Measurements from ENCODE around the gene OPRM1. TPM values are rescaled to one million over a fixed set of nuclear protein-coding genes. Genes with fewer than 3 reads are reported as not detected.

Gene OPRM1
- total RNA-seq, 1 experiment from 2014 or later = not detected

GRCh38 chr6:154222716-154223115, 183.7 kb downstream of the OPRM1 start:
- ChIA-PET POLR2A (no interaction called here), RAD21 (ENCODE audit: low non-redundant PET in 1 of 2, low total read pairs in 2 of 2, uncharacterized antibody in 2 of 2, unreplicated experiment in 2 of 2) (no interaction called here), CTCF (no interaction called here)
- H3K4me1 ChIP-seq (ENCODE audit: control insufficient read depth in 1 of 2, insufficient read depth in 2 of 2, low read length in 2 of 2) = no peaks in the 10 kb centered on the region
- H2AFZ ChIP-seq (ENCODE audit: low read depth, low read length, poor library complexity, severe bottlenecking) = no peak overlapping the region
- no peaks in the 10 kb centered on the region for H3K79me2 ChIP-seq (ENCODE audit: insufficient read depth, low read length)
- no peak overlapping the region for H3K9ac ChIP-seq (ENCODE audit: low read length)
- DNase-seq (ENCODE audit: low read depth, low spot score) (no peak), ATAC-seq (no peak)
- intact Hi-C loops (cut with micrococcal nuclease) = no loop called here
- H3K27me3 ChIP-seq (ENCODE audit: insufficient read depth, low read length) = no peaks in the 10 kb centered on the region
- TF ChIP-seq YY1 (IDR thresholded peaks at IDR 0.05; ENCODE audit: extremely low read depth, insufficient replicate concordance, low read depth, low read length) (no peak), SIN3A (IDR thresholded peaks at IDR 0.05; ENCODE audit: low read depth) (no peak), CBX3 (IDR thresholded peaks at IDR 0.05; ENCODE audit: low read depth) (no peak), EZH2 (IDR thresholded peaks at IDR 0.05) (no peak), ELF1 (IDR thresholded peaks at IDR 0.05; ENCODE audit: borderline replicate concordance, low read depth) (no peak), ZNF274 (IDR thresholded peaks at IDR 0.05; ENCODE audit: low read depth, low read length) (no peak), EZH2phosphoT487 (IDR thresholded peaks at IDR 0.05; ENCODE audit: borderline replicate concordance) (no peak), ZFX (IDR thresholded peaks at IDR 0.05) (no peak), POLR2A (IDR thresholded peaks at IDR 0.05; ENCODE audit: borderline replicate concordance, extremely low read depth, insufficient read depth, insufficient read length) (no peak), ZBTB33 (IDR thresholded peaks at IDR 0.05; ENCODE audit: extremely low read depth, insufficient replicate concordance, low read length) (no peak), POLR2AphosphoS5 (IDR thresholded peaks at IDR 0.05; ENCODE audit: low read depth, low read length) (no peak), CEBPB (IDR thresholded peaks at IDR 0.05; ENCODE audit: low read depth) (no peak)
- TF ChIP-seq, protein P1, sequence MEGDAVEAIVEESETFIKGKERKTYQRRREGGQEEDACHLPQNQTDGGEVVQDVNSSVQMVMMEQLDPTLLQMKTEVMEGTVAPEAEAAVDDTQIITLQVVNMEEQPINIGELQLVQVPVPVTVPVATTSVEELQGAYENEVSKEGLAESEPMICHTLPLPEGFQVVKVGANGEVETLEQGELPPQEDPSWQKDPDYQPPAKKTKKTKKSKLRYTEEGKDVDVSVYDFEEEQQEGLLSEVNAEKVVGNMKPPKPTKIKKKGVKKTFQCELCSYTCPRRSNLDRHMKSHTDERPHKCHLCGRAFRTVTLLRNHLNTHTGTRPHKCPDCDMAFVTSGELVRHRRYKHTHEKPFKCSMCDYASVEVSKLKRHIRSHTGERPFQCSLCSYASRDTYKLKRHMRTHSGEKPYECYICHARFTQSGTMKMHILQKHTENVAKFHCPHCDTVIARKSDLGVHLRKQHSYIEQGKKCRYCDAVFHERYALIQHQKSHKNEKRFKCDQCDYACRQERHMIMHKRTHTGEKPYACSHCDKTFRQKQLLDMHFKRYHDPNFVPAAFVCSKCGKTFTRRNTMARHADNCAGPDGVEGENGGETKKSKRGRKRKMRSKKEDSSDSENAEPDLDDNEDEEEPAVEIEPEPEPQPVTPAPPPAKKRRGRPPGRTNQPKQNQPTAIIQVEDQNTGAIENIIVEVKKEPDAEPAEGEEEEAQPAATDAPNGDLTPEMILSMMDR (IDR thresholded peaks at IDR 0.05 in 2 of 3, conservative IDR thresholded peaks at IDR 0.05 in 1 of 3; ENCODE audit: borderline replicate concordance in 1 of 3, insufficient read depth in 1 of 3, low read depth in 2 of 3, low read length in 2 of 3) = no peak
- H3K27ac ChIP-seq (ENCODE audit: low read depth, low read length) = no peak overlapping the region
- H3K9me2 ChIP-seq (ENCODE audit: insufficient read depth) = no peaks in the 10 kb centered on the region
- no peak overlapping the region for H3K4me3 ChIP-seq (replicated peaks in 1 of 2; ENCODE audit: low read depth in 1 of 2, low read length in 2 of 2)
- H3K36me3 ChIP-seq (ENCODE audit: control insufficient read depth in 1 of 2, insufficient read depth in 2 of 2, low read length in 2 of 2) = no peaks in the 10 kb centered on the region
- no peaks in the 10 kb centered on the region for H4K20me1 ChIP-seq (ENCODE audit: insufficient read depth)
- no TSS peak for BruUV-seq (replicated peaks)
- H3K9me3 ChIP-seq (ENCODE audit: control insufficient read depth in 1 of 2, insufficient read depth in 1 of 2, low read depth in 1 of 2, low read length in 2 of 2) = no peaks in the 10 kb centered on the region
- H3K4me2 ChIP-seq (ENCODE audit: low read length) = no peak overlapping the region
